ENCODE measurements around the gene BAHCC1.

BAHCC1 gene

DNA sequence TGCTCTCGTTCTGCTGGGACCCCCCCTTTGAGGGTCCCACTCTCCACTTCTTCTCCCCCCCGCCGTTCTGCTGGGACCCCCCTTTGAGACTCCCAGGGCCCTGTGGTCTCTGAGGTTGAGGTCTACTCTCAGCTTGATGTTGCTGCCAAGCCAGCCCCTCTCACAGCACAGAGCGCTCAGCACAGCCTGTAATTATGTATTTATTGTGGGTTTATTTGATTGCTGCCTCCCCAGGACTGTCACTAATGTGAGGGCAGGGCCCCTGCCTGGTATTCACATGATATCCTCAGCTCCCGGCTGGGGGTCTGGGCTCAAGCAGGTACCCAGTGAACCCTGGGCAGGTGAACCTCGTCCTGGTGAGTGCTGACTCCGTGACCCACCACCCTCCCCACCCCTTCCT is 81.9 kb downstream of the BAHCC1 start:
- TF ChIP-seq FOXM1 (IDR thresholded peaks at IDR 0.05; ENCODE audit: borderline replicate concordance, low read depth) (no peak), ZBTB7A (IDR thresholded peaks at IDR 0.05; ENCODE audit: low read depth) (no peak)

DNA sequence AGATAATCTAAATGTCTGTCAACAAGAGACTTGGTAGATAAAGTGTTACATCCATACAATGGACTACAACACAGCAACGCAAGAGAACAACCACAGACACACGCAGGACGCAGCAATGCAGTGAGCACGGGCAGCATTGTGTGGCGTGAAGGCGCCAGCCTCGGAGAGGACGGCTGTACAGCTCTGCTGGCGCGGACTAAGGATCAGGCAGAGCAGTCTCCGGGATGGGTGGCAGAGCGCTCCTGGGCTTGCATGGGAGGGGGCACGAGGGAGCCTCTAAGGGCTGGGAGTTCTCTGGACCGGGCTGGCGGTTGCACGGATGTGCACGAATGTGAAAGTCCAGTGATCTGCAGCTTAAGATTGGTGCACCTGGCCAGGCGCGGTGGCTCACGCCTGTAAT is 82.9 kb downstream of the BAHCC1 start:
- TF ChIP-seq TCF12 (IDR thresholded peaks at IDR 0.05; ENCODE audit: low read depth) (no peak), EP300 (IDR thresholded peaks at IDR 0.05; ENCODE audit: borderline replicate concordance) (no peak), REST (IDR thresholded peaks at IDR 0.05; ENCODE audit: low read depth) (no peak), TEAD4 (IDR thresholded peaks at IDR 0.05) (no peak), RAD21 (IDR thresholded peaks at IDR 0.05; ENCODE audit: low read depth) (no peak), EGR1 (IDR thresholded peaks at IDR 0.05) (no peak)

- no peak for TF ChIP-seq TCF12 (IDR thresholded peaks at IDR 0.05; ENCODE audit: low read depth)
- no peak for TF ChIP-seq TAF1 (IDR thresholded peaks at IDR 0.05; ENCODE audit: low read depth)
- TF ChIP-seq, protein P1, sequence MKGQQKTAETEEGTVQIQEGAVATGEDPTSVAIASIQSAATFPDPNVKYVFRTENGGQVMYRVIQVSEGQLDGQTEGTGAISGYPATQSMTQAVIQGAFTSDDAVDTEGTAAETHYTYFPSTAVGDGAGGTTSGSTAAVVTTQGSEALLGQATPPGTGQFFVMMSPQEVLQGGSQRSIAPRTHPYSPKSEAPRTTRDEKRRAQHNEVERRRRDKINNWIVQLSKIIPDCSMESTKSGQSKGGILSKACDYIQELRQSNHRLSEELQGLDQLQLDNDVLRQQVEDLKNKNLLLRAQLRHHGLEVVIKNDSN (IDR thresholded peaks at IDR 0.05), result no peak
- no peak for TF ChIP-seq REST (IDR thresholded peaks at IDR 0.05; ENCODE audit: low read depth)
- no peak for TF ChIP-seq EP300 (IDR thresholded peaks at IDR 0.05; ENCODE audit: borderline replicate concordance)
- no peak for TF ChIP-seq NFIC (IDR thresholded peaks at IDR 0.05)
- TF ChIP-seq MAX (IDR thresholded peaks at IDR 0.05), result no peak
- TF ChIP-seq TEAD4 (IDR thresholded peaks at IDR 0.05), result no peak
- TF ChIP-seq CREB1 (IDR thresholded peaks at IDR 0.05; ENCODE audit: low read depth), result no peak
- no peak for TF ChIP-seq FOXM1 (IDR thresholded peaks at IDR 0.05; ENCODE audit: borderline replicate concordance, low read depth)
- TF ChIP-seq EGR1 (IDR thresholded peaks at IDR 0.05), result no peak
- no peak for TF ChIP-seq ZBTB7A (IDR thresholded peaks at IDR 0.05; ENCODE audit: low read depth)
- no peak for TF ChIP-seq RAD21 (IDR thresholded peaks at IDR 0.05; ENCODE audit: low read depth)
- no peak for TF ChIP-seq CEBPB (IDR thresholded peaks at IDR 0.05)
- TF ChIP-seq YY1 (IDR thresholded peaks at IDR 0.05; ENCODE audit: low read depth), result no peak
These were observed 84.2 kb downstream of the BAHCC1 start for GRCh38 chr17:81479175-81480071.

- TF ChIP-seq EGR1 (IDR thresholded peaks at IDR 0.05) (no peak), CREB1 (IDR thresholded peaks at IDR 0.05; ENCODE audit: low read depth) (no peak), YY1 (IDR thresholded peaks at IDR 0.05; ENCODE audit: low read depth) (no peak), FOXM1 (IDR thresholded peaks at IDR 0.05; ENCODE audit: borderline replicate concordance, low read depth) (no peak), MAX (IDR thresholded peaks at IDR 0.05) (no peak), TEAD4 (IDR thresholded peaks at IDR 0.05) (no peak)
- TF ChIP-seq, protein P1 (IDR thresholded peaks at IDR 0.05), result no peak
These were observed 85.1 kb downstream of the BAHCC1 start for GRCh38 chr17:81480140-81481072.

GRCh38 chr17:81481073-81481799 is 86.0 kb downstream of the BAHCC1 start:
- no peak for TF ChIP-seq EP300 (IDR thresholded peaks at IDR 0.05; ENCODE audit: borderline replicate concordance)
- TF ChIP-seq, protein P1 (IDR thresholded peaks at IDR 0.05), result peak; percentile 59
- TF ChIP-seq TEAD4 (IDR thresholded peaks at IDR 0.05), result no peak
- no peak for TF ChIP-seq NFIC (IDR thresholded peaks at IDR 0.05)
- peak; percentile 65; the same call in 1 of the 2 replicates for TF ChIP-seq ZBTB7A (IDR thresholded peaks at IDR 0.05; ENCODE audit: low read depth)
- TF ChIP-seq REST (IDR thresholded peaks at IDR 0.05; ENCODE audit: low read depth), result no peak
- no peak for TF ChIP-seq TAF1 (IDR thresholded peaks at IDR 0.05; ENCODE audit: low read depth)
- TF ChIP-seq MAX (IDR thresholded peaks at IDR 0.05), result peak; percentile 87
- no peak for TF ChIP-seq FOXM1 (IDR thresholded peaks at IDR 0.05; ENCODE audit: borderline replicate concordance, low read depth)
- TF ChIP-seq CEBPB (IDR thresholded peaks at IDR 0.05), result no peak
